ENCODE data around the gene BCAT1. TPM values are rescaled to one million over a fixed set of nuclear protein-coding genes. Genes with fewer than 3 reads are reported as not detected.
"Not testable (repeated sequence)": the region's sequence is repeated elsewhere in the genome, so short reads cannot be mapped to it uniquely, and the experiment has no call there.

BCAT1 gene
- total RNA-seq, 1 experiment from 2014 or later, result 0.74 TPM

GRCh38 chr12:24911271-24911791 is 37.6 kb downstream of the BCAT1 start:
- Histone ChIP-seq H3K27me3 (ENCODE audit: insufficient read depth, low read length) (no peaks in the 10 kb centered on the region), H3K4me3 (replicated peaks in 1 of 2; ENCODE audit: low read depth in 1 of 2, low read length in 2 of 2) (no peak overlapping the region), H3K4me1 (ENCODE audit: control insufficient read depth in 1 of 2, insufficient read depth in 2 of 2, low read length in 2 of 2) (peaks cover 0 to 4% of the 10 kb centered on the region in 2 experiments; a peak in 1 of 4 replicates), H3K4me2 (ENCODE audit: low read length) (no peak overlapping the region), H3K9me3 (ENCODE audit: control insufficient read depth in 1 of 2, insufficient read depth in 1 of 2, low read depth in 1 of 2, low read length in 2 of 2) (no peaks in the 10 kb centered on the region), H2AFZ (ENCODE audit: low read depth, low read length, poor library complexity, severe bottlenecking) (no peak overlapping the region), H3K27ac (ENCODE audit: low read depth, low read length) (no peak overlapping the region), H3K36me3 (ENCODE audit: control insufficient read depth in 1 of 2, insufficient read depth in 2 of 2, low read length in 2 of 2) (no peaks in the 10 kb centered on the region), H3K9me2 (ENCODE audit: insufficient read depth) (no peaks in the 10 kb centered on the region), H3K79me2 (ENCODE audit: insufficient read depth, low read length) (no peaks in the 10 kb centered on the region), H3K9ac (ENCODE audit: low read length) (no peak overlapping the region), H4K20me1 (ENCODE audit: insufficient read depth) (no peaks in the 10 kb centered on the region)
- no peak for ATAC-seq
- intact Hi-C loops (cut with micrococcal nuclease), result no loop called here
- POLR2A ChIA-PET, result no interaction called here
- no peak for DNase-seq (ENCODE audit: low read depth, low spot score)
- RAD21 ChIA-PET (ENCODE audit: low non-redundant PET in 1 of 2, low total read pairs in 2 of 2, uncharacterized antibody in 2 of 2, unreplicated experiment in 2 of 2), result no interaction called here
- BruUV-seq (replicated peaks), result no TSS peak
- TF ChIP-seq EZH2 (IDR thresholded peaks at IDR 0.05), result no peak
- no peak for TF ChIP-seq SRF (IDR thresholded peaks at IDR 0.05; ENCODE audit: low read depth)
- no peak for TF ChIP-seq EGR1 (IDR thresholded peaks at IDR 0.05; ENCODE audit: low read depth)
- TF ChIP-seq ZBTB33 (IDR thresholded peaks at IDR 0.05; ENCODE audit: extremely low read depth, insufficient replicate concordance, low read length), result no peak
- no peak for TF ChIP-seq EZH2phosphoT487 (IDR thresholded peaks at IDR 0.05; ENCODE audit: borderline replicate concordance)
- no peak for TF ChIP-seq RAD21 (IDR thresholded peaks at IDR 0.05; ENCODE audit: low read depth)
- no peak for TF ChIP-seq FOSL1 (IDR thresholded peaks at IDR 0.05; ENCODE audit: low read depth)
- TF ChIP-seq ZNF274 (IDR thresholded peaks at IDR 0.05; ENCODE audit: low read depth, low read length), result no peak
- no peak for TF ChIP-seq ZFX (IDR thresholded peaks at IDR 0.05)
- TF ChIP-seq MAX (IDR thresholded peaks at IDR 0.05), result no peak
- no peak for TF ChIP-seq ELF1 (IDR thresholded peaks at IDR 0.05; ENCODE audit: borderline replicate concordance, low read depth)
- CTCF ChIA-PET, result no interaction called here

- H3K79me2 ChIP-seq (ENCODE audit: insufficient read depth, low read length); POLR2A ChIA-PET; H3K9me2 ChIP-seq (ENCODE audit: insufficient read depth); intact Hi-C loops (cut with micrococcal nuclease); DNase-seq (ENCODE audit: low read depth, low spot score); BruUV-seq (replicated peaks); H3K4me3 ChIP-seq (replicated peaks in 1 of 2; ENCODE audit: low read depth in 1 of 2, low read length in 2 of 2); H4K20me1 ChIP-seq (ENCODE audit: insufficient read depth); CTCF ChIA-PET; H2AFZ ChIP-seq (ENCODE audit: low read depth, low read length, poor library complexity, severe bottlenecking); H3K9ac ChIP-seq (ENCODE audit: low read length); RAD21 ChIA-PET (ENCODE audit: low non-redundant PET in 1 of 2, low total read pairs in 2 of 2, uncharacterized antibody in 2 of 2, unreplicated experiment in 2 of 2); H3K4me2 ChIP-seq (ENCODE audit: low read length); H3K36me3 ChIP-seq (ENCODE audit: control insufficient read depth in 1 of 2, insufficient read depth in 2 of 2, low read length in 2 of 2); H3K4me1 ChIP-seq (ENCODE audit: control insufficient read depth in 1 of 2, insufficient read depth in 2 of 2, low read length in 2 of 2); H3K9me3 ChIP-seq (ENCODE audit: control insufficient read depth in 1 of 2, insufficient read depth in 1 of 2, low read depth in 1 of 2, low read length in 2 of 2); H3K27me3 ChIP-seq (ENCODE audit: insufficient read depth, low read length); ATAC-seq; H3K27ac ChIP-seq (ENCODE audit: low read depth, low read length): not testable (repeated sequence)
Measured at GRCh38 chr12:24910192-24910591, 38.7 kb downstream of the BCAT1 start.

All from HCT116 (cell line).